Measurements from ENCODE around the gene TSPAN3. TPM values are rescaled to one million over a fixed set of nuclear protein-coding genes. Genes with fewer than 3 reads are reported as not detected.

The TSPAN3 gene
- total RNA-seq, 3 donors from 2014 or later (not counting 1 experiment from before 2014, with no cell fraction given), result 18.7 to 37.4 (median 29.9) TPM

GRCh38 chr15:77081971-77082370 lies 11.1 kb upstream of the TSPAN3 start:
- Histone ChIP-seq H3K4me3 (ENCODE audit: low read length) (no peak overlapping the region), H3K4me1 (ENCODE audit: control insufficient read depth, insufficient read depth, low read length) (peaks cover 28% of the 10 kb centered on the region), H3K36me3 (ENCODE audit: control insufficient read depth, insufficient read depth, low read length) (no peaks in the 10 kb centered on the region), H3K27me3 (ENCODE audit: control insufficient read depth, insufficient read depth, low read length) (no peaks in the 10 kb centered on the region), H3K9me3 (ENCODE audit: control insufficient read depth, insufficient read depth, low read length) (no peaks in the 10 kb centered on the region), H3K27ac (ENCODE audit: low read length) (no peak overlapping the region)
- intact Hi-C loops (cut with micrococcal nuclease), result no loop called here
- TF ChIP-seq CTCF (IDR thresholded peaks at IDR 0.05), result no peak
- WGBS (ENCODE audit: insufficient coverage), result 84% methylated on average over 5 of the region's 5 CpGs
- DNase-seq, result no peak
- Mint-ChIP-seq H3K27me3 (ENCODE audit: low read depth in 2 of 2) (peaks cover 0 to 3% of the 10 kb centered on the region in 2 donors), H3K27ac (no peak overlapping the region), H3K4me3 (no peak overlapping the region), H3K9me3 (no peaks in the 10 kb centered on the region), H3K4me1 (peaks cover 16 to 17% of the 10 kb centered on the region in 2 donors), H3K36me3 (no peaks in the 10 kb centered on the region)
- ATAC-seq, result no peak

GRCh38 chr15:77076323-77076915 lies 5.5 kb upstream of the TSPAN3 start:
- ATAC-seq (no peak), DNase-seq (no peak)
- peaks cover under 1 to 3% of the 10 kb centered on the region in 2 donors for H3K4me1 Mint-ChIP-seq
- Histone ChIP-seq H3K4me3 (ENCODE audit: low read length) (no peak overlapping the region), H3K27ac (ENCODE audit: low read length) (no peak overlapping the region), H3K27me3 (ENCODE audit: control insufficient read depth, insufficient read depth, low read length) (no peaks in the 10 kb centered on the region), H3K9me3 (ENCODE audit: control insufficient read depth, insufficient read depth, low read length) (no peaks in the 10 kb centered on the region), H3K36me3 (ENCODE audit: control insufficient read depth, insufficient read depth, low read length) (no peaks in the 10 kb centered on the region), H3K4me1 (ENCODE audit: control insufficient read depth, insufficient read depth, low read length) (peaks cover 1% of the 10 kb centered on the region)
- no peaks in the 10 kb centered on the region for H3K36me3 Mint-ChIP-seq
- no peak overlapping the region for H3K4me3 Mint-ChIP-seq
- no peaks in the 10 kb centered on the region for H3K9me3 Mint-ChIP-seq
- intact Hi-C loops (cut with micrococcal nuclease), result no loop called here
- H3K27me3 Mint-ChIP-seq (ENCODE audit: low read depth in 2 of 2), result peaks cover 0 to 1% of the 10 kb centered on the region in 2 donors
- TF ChIP-seq CTCF (IDR thresholded peaks at IDR 0.05), result no peak
- WGBS (ENCODE audit: insufficient coverage), result 95% methylated on average over 4 of the region's 4 CpGs
- H3K27ac Mint-ChIP-seq, result no peak overlapping the region

GRCh38 chr15:77075528-77075927 lies 4.6 kb upstream of the TSPAN3 start:
- peaks cover 4 to 8% of the 10 kb centered on the region in 2 donors for H3K4me1 Mint-ChIP-seq
- Histone ChIP-seq H3K36me3 (ENCODE audit: control insufficient read depth, insufficient read depth, low read length) (no peaks in the 10 kb centered on the region), H3K27me3 (ENCODE audit: control insufficient read depth, insufficient read depth, low read length) (no peaks in the 10 kb centered on the region), H3K9me3 (ENCODE audit: control insufficient read depth, insufficient read depth, low read length) (no peaks in the 10 kb centered on the region), H3K4me1 (ENCODE audit: control insufficient read depth, insufficient read depth, low read length) (peaks cover 5% of the 10 kb centered on the region), H3K27ac (ENCODE audit: low read length) (no peak overlapping the region), H3K4me3 (ENCODE audit: low read length) (no peak overlapping the region)
- no peaks in the 10 kb centered on the region for H3K36me3 Mint-ChIP-seq
- H3K9me3 Mint-ChIP-seq, result no peaks in the 10 kb centered on the region
- 89% methylated on average over 8 of the region's 9 CpGs for WGBS (ENCODE audit: insufficient coverage)
- DNase-seq (no peak), ATAC-seq (no peak)
- intact Hi-C loops (cut with micrococcal nuclease), result no loop called here
- no peak overlapping the region for H3K27ac Mint-ChIP-seq
- no peak for TF ChIP-seq CTCF (IDR thresholded peaks at IDR 0.05)
- no peaks in the 10 kb centered on the region for H3K27me3 Mint-ChIP-seq (ENCODE audit: low read depth in 2 of 2)
- H3K4me3 Mint-ChIP-seq, result no peak overlapping the region

- ATAC-seq, result no peak
These were observed 3.4 kb upstream of the TSPAN3 start for GRCh38 chr15:77074350-77074749.

More at GRCh38 chr15:77074350-77074749, 3.4 kb upstream of the TSPAN3 start:
- Mint-ChIP-seq H3K27me3 (ENCODE audit: low read depth in 2 of 2) (no peaks in the 10 kb centered on the region), H3K4me1 (peaks cover 14 to 18% of the 10 kb centered on the region in 2 donors), H3K27ac (no peak overlapping the region), H3K9me3 (no peaks in the 10 kb centered on the region), H3K4me3 (no peak overlapping the region), H3K36me3 (no peaks in the 10 kb centered on the region)
- Histone ChIP-seq H3K36me3 (ENCODE audit: control insufficient read depth, insufficient read depth, low read length) (no peaks in the 10 kb centered on the region), H3K9me3 (ENCODE audit: control insufficient read depth, insufficient read depth, low read length) (no peaks in the 10 kb centered on the region), H3K4me1 (ENCODE audit: control insufficient read depth, insufficient read depth, low read length) (peaks cover 15% of the 10 kb centered on the region), H3K27ac (ENCODE audit: low read length) (no peak overlapping the region), H3K4me3 (ENCODE audit: low read length) (no peak overlapping the region), H3K27me3 (ENCODE audit: control insufficient read depth, insufficient read depth, low read length) (no peaks in the 10 kb centered on the region)
- intact Hi-C loops (cut with micrococcal nuclease), result loop anchor here (5.0 kb wide), 1 partner anchor 102 kb away; no protein-coding TSS in a partner anchor
- TF ChIP-seq CTCF (IDR thresholded peaks at IDR 0.05), result no peak
- WGBS (ENCODE audit: insufficient coverage), result 91% methylated on average over 2 of the region's 2 CpGs
- no peak for DNase-seq

Data from natural killer cell (primary cell).